HepG2 (cell line): Measurements from ENCODE around the gene CLIP2. TPM values are rescaled to one million over a fixed set of nuclear protein-coding genes. Genes with fewer than 3 reads are reported as not detected.

ENCODE experiments used
- CBX5 ChIP-seq: sonication (generic); formaldehyde crosslinking; IDR thresholded peaks from 2 replicates; pipeline ENCODE4 v1.4.0; 2020; ENCODE audit warnings: missing genetic modification reagents, borderline replicate concordance
- CEBPG ChIP-seq: IDR thresholded peaks from 2 replicates; pipeline ENCODE4 v1.6.1; 2016
- FOXP1 ChIP-seq, 2 experiments: fragments of 450-650 bp in 1 of 2; IDR thresholded peaks; 2 replicates each; pipeline ENCODE4 v1.6.1; 2017 to 2018; ENCODE audit warnings: antibody characterized with exemption in 1 of 2
- JUN ChIP-seq: sonication (generic); formaldehyde crosslinking; IDR thresholded peaks from 2 replicates; pipeline ENCODE4 v1.4.0; 2020; ENCODE audit warnings: mild to moderate bottlenecking, missing genetic modification reagents
- KAT8 ChIP-seq: IDR thresholded peaks from 2 replicates; pipeline ENCODE4 v1.6.1; 2016; ENCODE audit warnings: missing genetic modification reagents, missing compliant biosample characterization
- KDM1A ChIP-seq: IDR thresholded peaks from 2 replicates; pipeline ENCODE4 v1.6.1; 2016; ENCODE audit warnings: missing compliant biosample characterization
- KLF11 ChIP-seq: IDR thresholded peaks from 2 replicates; pipeline ENCODE4 v1.6.1; 2016; ENCODE audit warnings: missing compliant biosample characterization
- KMT2A ChIP-seq: sonication (generic); formaldehyde crosslinking; IDR thresholded peaks from 2 replicates; pipeline ENCODE4 v1.4.0; 2020; ENCODE audit warnings: missing genetic modification reagents
- NR2C2 ChIP-seq: sonication (generic); formaldehyde crosslinking; IDR thresholded peaks from 2 replicates; pipeline ENCODE4 v1.4.0; 2020; ENCODE audit warnings: missing genetic modification reagents, mild to moderate bottlenecking, moderate library complexity, borderline replicate concordance
- PCBP2 ChIP-seq: fragments of 200-400 bp; formaldehyde crosslinking; optimal IDR thresholded peaks from 2 replicates; pipeline ENCODE3; 2018; ENCODE audit warnings: low read length, low read depth; ENCODE audit not compliant: poor library complexity, severe bottlenecking
- SYNCRIP ChIP-seq: fragments of 200-400 bp; formaldehyde crosslinking; IDR thresholded peaks from 2 replicates; pipeline ENCODE4 v1.6.1; 2018; ENCODE audit warnings: mild to moderate bottlenecking, low read depth, low read length; ENCODE audit not compliant: insufficient read depth
- TRIM24 ChIP-seq: sonication (generic); formaldehyde crosslinking; IDR thresholded peaks from 2 replicates; pipeline ENCODE4 v1.8.0; 2022; ENCODE audit warnings: mild to moderate bottlenecking, missing genetic modification reagents
- U2AF1 ChIP-seq: fragments of 200-400 bp; formaldehyde crosslinking; optimal IDR thresholded peaks from 2 replicates; pipeline ENCODE3; 2017; ENCODE audit warnings: mild to moderate bottlenecking, low read depth, low read length
- ZKSCAN5 ChIP-seq: sonication (generic); formaldehyde crosslinking; IDR thresholded peaks from 2 replicates; pipeline ENCODE4 v1.5.1; 2020; ENCODE audit warnings: mild to moderate bottlenecking, missing genetic modification reagents
- ZMAT3 ChIP-seq: sonication (generic); formaldehyde crosslinking; conservative IDR thresholded peaks from 2 replicates; pipeline ENCODE4 v1.7.0; 2021; ENCODE audit warnings: missing genetic modification reagents
- ZNF101 ChIP-seq: sonication (generic); formaldehyde crosslinking; IDR thresholded peaks from 2 replicates; pipeline ENCODE4 v1.4.0; 2020; ENCODE audit warnings: mild to moderate bottlenecking, low read depth, missing genetic modification reagents, borderline replicate concordance
- ZNF12 ChIP-seq: sonication (generic); formaldehyde crosslinking; IDR thresholded peaks from 2 replicates; pipeline ENCODE4 v1.5.0; 2020; ENCODE audit warnings: missing genetic modification reagents
- ZNF230 ChIP-seq: sonication (generic); formaldehyde crosslinking; IDR thresholded peaks from 2 replicates; pipeline ENCODE4 v1.4.0; 2020; ENCODE audit warnings: mild to moderate bottlenecking, missing genetic modification reagents
- ZNF260 ChIP-seq: sonication (generic); formaldehyde crosslinking; IDR thresholded peaks from 2 replicates; pipeline ENCODE4 v1.4.0; 2020; ENCODE audit warnings: missing genetic modification reagents, low read depth, mild to moderate bottlenecking, borderline replicate concordance
- ZNF33B ChIP-seq: sonication (generic); formaldehyde crosslinking; IDR thresholded peaks from 2 replicates; pipeline ENCODE4 v1.5.1; 2020; ENCODE audit warnings: mild to moderate bottlenecking, missing genetic modification reagents
- ZNF546 ChIP-seq: sonication (generic); formaldehyde crosslinking; conservative IDR thresholded peaks from 2 replicates; pipeline ENCODE4 v1.8.1; 2023; ENCODE audit warnings: mild to moderate bottlenecking, missing genetic modification reagents
- polyA plus RNA-seq, 8 experiments: library from polyadenylated mRNA; depleted of rRNA in 3 of 8; stranded (reverse) in 7 of 8; unstranded in 1 of 8; fragments of >200 nt; fragmentation: Illumina TruSeq in 4 of 8; extraction: Trizol in 4 of 8; gene quantifications; 2 replicates each; pipeline versions ENCODE4 v1.2.1 to v1.2.3, GENCODE V29; 2011 to 2016; ENCODE audit warnings: low read depth in 4 of 8, missing spikeins in 1 of 8, mixed read lengths in 1 of 8; ENCODE audit not compliant: insufficient read depth in 1 of 8
- total RNA-seq, 5 experiments: library from RNA; depleted of rRNA; stranded (reverse); fragments of >200 nt; fragmentation: Illumina TruSeq; extraction: Trizol; gene quantifications; 2 replicates each; pipeline ENCODE4 v1.2.3, GENCODE V29; 2016; ENCODE audit warnings: low read depth in 1 of 5
- TF ChIP-seq, protein P1 (sequence below): sonication (generic); formaldehyde crosslinking; IDR thresholded peaks from 2 replicates; pipeline ENCODE4 v1.5.0; 2020; ENCODE audit warnings: mild to moderate bottlenecking, missing genetic modification reagents, borderline replicate concordance
- TF ChIP-seq, protein P2 (sequence below): sonication (generic); formaldehyde crosslinking; IDR thresholded peaks from 2 replicates; pipeline ENCODE4 v1.5.0; 2020; ENCODE audit warnings: missing genetic modification reagents, mild to moderate bottlenecking, borderline replicate concordance
- TF ChIP-seq, protein P3 (sequence below): IDR thresholded peaks from 2 replicates; pipeline ENCODE4 v1.6.1; 2016; ENCODE audit warnings: missing compliant biosample characterization, missing genetic modification reagents, borderline replicate concordance
- TF ChIP-seq, protein P4 (sequence below): sonication (generic); formaldehyde crosslinking; IDR thresholded peaks from 2 replicates; pipeline ENCODE4 v1.5.1; 2020; ENCODE audit warnings: missing genetic modification reagents, mild to moderate bottlenecking, borderline replicate concordance

The CLIP2 gene
- total and polyA plus RNA-seq, 2 of the 13 experiments (the other 11 are each of a cell fraction or from before 2014, with no cell fraction given), result 6.5 to 17.4 TPM

DNA sequence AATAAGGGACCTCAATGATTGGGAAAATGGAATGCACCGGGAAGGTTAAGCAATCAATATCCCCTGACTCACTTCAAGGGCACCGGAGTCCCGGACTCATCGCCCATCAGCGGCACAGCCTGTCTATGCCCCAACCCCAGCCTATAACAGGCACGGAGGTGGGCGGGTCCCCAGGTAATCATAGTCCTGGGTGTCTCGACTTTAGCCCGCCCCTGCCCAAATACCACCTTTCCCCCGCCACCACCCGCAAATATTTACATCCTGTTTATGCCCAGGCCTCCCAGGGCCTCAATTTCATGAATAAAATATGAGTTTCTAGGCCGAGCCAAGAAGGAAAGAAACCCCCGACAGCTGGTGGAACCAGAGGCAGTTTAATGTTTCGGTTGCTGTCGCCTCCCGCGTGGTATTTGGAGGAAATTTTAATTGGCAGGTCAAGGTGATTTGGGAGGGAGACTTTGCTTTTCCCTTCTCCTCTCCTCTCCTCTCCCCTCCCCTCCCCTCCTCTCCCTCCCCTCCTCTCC lies 19.4 kb upstream of the CLIP2 start (continued):
- TF ChIP-seq, protein P1, sequence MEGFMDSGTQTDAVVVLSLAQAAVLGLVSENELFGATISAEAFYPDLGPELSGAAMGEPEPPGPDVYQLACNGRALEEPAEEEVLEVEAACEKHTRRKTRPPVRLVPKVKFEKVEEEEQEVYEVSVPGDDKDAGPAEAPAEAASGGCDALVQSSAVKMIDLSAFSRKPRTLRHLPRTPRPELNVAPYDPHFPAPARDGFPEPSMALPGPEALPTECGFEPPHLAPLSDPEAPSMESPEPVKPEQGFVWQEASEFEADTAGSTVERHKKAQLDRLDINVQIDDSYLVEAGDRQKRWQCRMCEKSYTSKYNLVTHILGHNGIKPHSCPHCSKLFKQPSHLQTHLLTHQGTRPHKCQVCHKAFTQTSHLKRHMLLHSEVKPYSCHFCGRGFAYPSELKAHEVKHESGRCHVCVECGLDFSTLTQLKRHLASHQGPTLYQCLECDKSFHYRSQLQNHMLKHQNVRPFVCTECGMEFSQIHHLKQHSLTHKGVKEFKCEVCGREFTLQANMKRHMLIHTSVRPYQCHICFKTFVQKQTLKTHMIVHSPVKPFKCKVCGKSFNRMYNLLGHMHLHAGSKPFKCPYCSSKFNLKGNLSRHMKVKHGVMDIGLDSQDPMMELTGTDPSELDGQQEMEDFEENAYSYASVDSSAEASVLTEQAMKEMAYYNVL (CRISPR knock-in tag), result no peak
- TF ChIP-seq CEBPG (CRISPR knock-in tag), result peak; percentile 47; the same call in 1 of the 2 replicates
- TF ChIP-seq, protein P2, sequence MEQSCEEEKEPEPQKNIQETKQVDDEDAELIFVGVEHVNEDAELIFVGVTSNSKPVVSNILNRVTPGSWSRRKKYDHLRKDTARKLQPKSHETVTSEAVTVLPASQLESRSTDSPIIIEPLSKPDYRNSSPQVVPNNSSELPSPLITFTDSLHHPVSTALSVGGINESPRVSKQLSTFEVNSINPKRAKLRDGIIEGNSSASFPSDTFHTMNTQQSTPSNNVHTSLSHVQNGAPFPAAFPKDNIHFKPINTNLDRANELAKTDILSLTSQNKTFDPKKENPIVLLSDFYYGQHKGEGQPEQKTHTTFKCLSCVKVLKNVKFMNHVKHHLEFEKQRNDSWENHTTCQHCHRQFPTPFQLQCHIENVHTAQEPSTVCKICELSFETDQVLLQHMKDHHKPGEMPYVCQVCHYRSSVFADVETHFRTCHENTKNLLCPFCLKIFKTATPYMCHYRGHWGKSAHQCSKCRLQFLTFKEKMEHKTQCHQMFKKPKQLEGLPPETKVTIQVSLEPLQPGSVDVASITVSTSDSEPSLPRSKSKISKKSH, result no peak
- no peak for TF ChIP-seq ZNF101 (CRISPR knock-in tag)
- no peak for TF ChIP-seq ZNF260
- no peak for TF ChIP-seq CBX5 (CRISPR knock-in tag)
- no peak for TF ChIP-seq NR2C2 (CRISPR knock-in tag)
- peak; percentile 44 for TF ChIP-seq U2AF1
- no peak for TF ChIP-seq ZMAT3 (CRISPR knock-in tag)
- no peak for TF ChIP-seq ZKSCAN5 (CRISPR knock-in tag)
- TF ChIP-seq KLF11, result no peak
- no peak for TF ChIP-seq SYNCRIP
- no peak for TF ChIP-seq TRIM24
- TF ChIP-seq, protein P3, sequence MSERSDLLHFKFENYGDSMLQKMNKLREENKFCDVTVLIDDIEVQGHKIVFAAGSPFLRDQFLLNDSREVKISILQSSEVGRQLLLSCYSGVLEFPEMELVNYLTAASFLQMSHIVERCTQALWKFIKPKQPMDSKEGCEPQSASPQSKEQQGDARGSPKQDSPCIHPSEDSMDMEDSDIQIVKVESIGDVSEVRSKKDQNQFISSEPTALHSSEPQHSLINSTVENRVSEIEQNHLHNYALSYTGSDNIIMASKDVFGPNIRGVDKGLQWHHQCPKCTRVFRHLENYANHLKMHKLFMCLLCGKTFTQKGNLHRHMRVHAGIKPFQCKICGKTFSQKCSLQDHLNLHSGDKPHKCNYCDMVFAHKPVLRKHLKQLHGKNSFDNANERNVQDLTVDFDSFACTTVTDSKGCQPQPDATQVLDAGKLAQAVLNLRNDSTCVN (CRISPR knock-in tag), result no peak
- TF ChIP-seq, protein P4, sequence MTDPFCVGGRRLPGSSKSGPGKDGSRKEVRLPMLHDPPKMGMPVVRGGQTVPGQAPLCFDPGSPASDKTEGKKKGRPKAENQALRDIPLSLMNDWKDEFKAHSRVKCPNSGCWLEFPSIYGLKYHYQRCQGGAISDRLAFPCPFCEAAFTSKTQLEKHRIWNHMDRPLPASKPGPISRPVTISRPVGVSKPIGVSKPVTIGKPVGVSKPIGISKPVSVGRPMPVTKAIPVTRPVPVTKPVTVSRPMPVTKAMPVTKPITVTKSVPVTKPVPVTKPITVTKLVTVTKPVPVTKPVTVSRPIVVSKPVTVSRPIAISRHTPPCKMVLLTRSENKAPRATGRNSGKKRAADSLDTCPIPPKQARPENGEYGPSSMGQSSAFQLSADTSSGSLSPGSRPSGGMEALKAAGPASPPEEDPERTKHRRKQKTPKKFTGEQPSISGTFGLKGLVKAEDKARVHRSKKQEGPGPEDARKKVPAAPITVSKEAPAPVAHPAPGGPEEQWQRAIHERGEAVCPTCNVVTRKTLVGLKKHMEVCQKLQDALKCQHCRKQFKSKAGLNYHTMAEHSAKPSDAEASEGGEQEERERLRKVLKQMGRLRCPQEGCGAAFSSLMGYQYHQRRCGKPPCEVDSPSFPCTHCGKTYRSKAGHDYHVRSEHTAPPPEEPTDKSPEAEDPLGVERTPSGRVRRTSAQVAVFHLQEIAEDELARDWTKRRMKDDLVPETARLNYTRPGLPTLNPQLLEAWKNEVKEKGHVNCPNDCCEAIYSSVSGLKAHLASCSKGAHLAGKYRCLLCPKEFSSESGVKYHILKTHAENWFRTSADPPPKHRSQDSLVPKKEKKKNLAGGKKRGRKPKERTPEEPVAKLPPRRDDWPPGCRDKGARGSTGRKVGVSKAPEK (CRISPR knock-in tag), result no peak
- no peak for TF ChIP-seq KAT8
- peak; percentile 98 for TF ChIP-seq PCBP2
- TF ChIP-seq KMT2A, result no peak
- peak; percentile 98 for TF ChIP-seq ZNF12
- TF ChIP-seq JUN (CRISPR knock-in tag), result no peak
- TF ChIP-seq KDM1A (CRISPR knock-in tag), result no peak
- no peak for TF ChIP-seq ZNF33B
- TF ChIP-seq ZNF230 (CRISPR knock-in tag), result no peak
- no peak for TF ChIP-seq FOXP1 (IDR thresholded peaks at IDR 0.05)
- peak; percentile 96 for TF ChIP-seq FOXP1 (CRISPR knock-in tag; IDR thresholded peaks at IDR 0.05)
- TF ChIP-seq ZNF546, result no peak
